Stimulated activated CD4-positive, alpha-beta T cell treated with anti-CD3 and anti-CD28 coated beads, Interleukin-1b, Interleukin-23, amount 100 ng/mL, for 24 hours (primary cell): ENCODE measurements around the gene C12orf43.

Experiments
- DNase-seq, 4 experiments: peaks; one replicate each; pipeline ENCODE4 v3.0.0-alpha.2; 2020; ENCODE audit warnings: low read depth in 4 of 4, low spot score in 1 of 4

The C12orf43 gene

GRCh38 chr12:120979220-120979861 lies 36.9 kb downstream of the C12orf43 start:
- DNase-seq, result no peak

- no peak for DNase-seq
These were observed 37.7 kb downstream of the C12orf43 start, which contains the start of gene HNF1A for GRCh38 chr12:120978296-120979219. HNF1A (plus strand) TSS chr12:120978543; CDS start chr12:120978769, 226 bp downstream.

- no peak for DNase-seq
These were observed 38.6 kb downstream of the C12orf43 start for GRCh38 chr12:120977531-120978295.

- no peak for DNase-seq
These were observed 43.3 kb downstream of the C12orf43 start for GRCh38 chr12:120972870-120973543.

- DNase-seq, result no peak
These were observed 44.7 kb downstream of the C12orf43 start for GRCh38 chr12:120971299-120972180.

- DNase-seq, result no peak
These were observed 46.0 kb downstream of the C12orf43 start for GRCh38 chr12:120970310-120970709.

GRCh38 chr12:120965534-120966091 lies 50.7 kb downstream of the C12orf43 start:
- no peak for DNase-seq

- no peak for DNase-seq
These were observed 52.0 kb downstream of the C12orf43 start for GRCh38 chr12:120964298-120964697.

GRCh38 chr12:120962532-120963020 lies 53.7 kb downstream of the C12orf43 start:
- DNase-seq, result no peak

GRCh38 chr12:120961604-120962531 lies 54.4 kb downstream of the C12orf43 start:
- no peak for DNase-seq

GRCh38 chr12:120960657-120961056 lies 55.6 kb downstream of the C12orf43 start:
- DNase-seq, result no peak

GRCh38 chr12:120959111-120959878 lies 57.0 kb downstream of the C12orf43 start:
- no peak for DNase-seq

GRCh38 chr12:120956579-120957300 lies 59.5 kb downstream of the C12orf43 start:
- DNase-seq, result no peak

- DNase-seq, result no peak
These were observed 61.1 kb downstream of the C12orf43 start for GRCh38 chr12:120955232-120955631.

GRCh38 chr12:120950807-120951206 lies 65.5 kb downstream of the C12orf43 start:
- no peak for DNase-seq
